ENCODE measurements around the gene POM121L2. TPM values are rescaled to one million over a fixed set of nuclear protein-coding genes. Genes with fewer than 3 reads are reported as not detected.

The POM121L2 gene
- total RNA-seq = not detected in 2 replicates

DNA sequence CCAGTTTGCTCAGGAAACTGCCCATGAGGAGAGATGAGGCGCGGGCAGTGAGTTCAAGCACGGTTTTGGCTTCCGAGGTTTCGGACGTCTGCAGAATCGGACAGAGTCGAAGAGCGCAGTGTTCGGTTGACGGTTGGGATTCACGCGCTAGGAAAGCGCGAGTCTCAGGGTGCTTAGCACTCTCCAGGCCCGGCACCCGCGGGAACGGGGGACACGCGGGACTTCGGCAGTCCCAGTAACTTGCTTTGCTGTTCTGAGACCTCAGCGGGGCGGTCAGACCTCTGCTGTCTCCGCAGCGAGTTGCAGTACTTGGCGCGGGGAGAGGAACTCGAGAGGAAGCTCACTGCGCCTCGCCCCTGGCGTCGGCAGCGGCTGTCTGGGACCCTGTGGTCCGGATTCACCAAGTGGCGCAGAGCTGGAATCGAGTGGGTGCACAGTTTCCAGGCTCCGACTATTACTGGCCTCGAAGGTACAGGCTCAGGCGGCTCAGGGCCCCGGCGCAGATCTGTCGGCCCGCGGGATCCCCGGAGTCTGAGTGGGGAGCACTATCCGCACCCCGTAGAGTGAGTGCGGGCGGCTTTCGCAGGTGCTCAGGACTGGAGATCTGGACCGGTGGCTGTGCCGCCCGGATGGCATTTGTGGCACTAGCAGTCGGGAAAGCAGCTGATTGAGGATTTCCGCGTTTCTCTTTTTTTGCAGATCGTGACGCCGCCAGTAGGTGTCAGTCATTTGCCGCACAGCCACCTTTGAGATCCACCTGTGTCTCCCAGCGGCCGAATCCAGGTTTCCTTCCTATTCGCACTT lies at the start of gene POM121L2:
TSS of gene POM121L2 (minus strand) at position 128 of the 804 bp plus-strand sequence. CDS start at position 25, 103 bp downstream.

Other genes with a start within 250 kb of the POM121L2 start
- 6.2 and 12.2 TPM in 2 replicates for gene PRSS16, start 64.6 kb downstream of the POM121L2 start, total RNA-seq
- gene ZNF391, start 76.5 kb upstream of the POM121L2 start, total RNA-seq = 1.2 and 2.5 TPM in 2 replicates
- 3.1 and 3.4 TPM in 2 replicates for gene ZNF184, start 160.8 kb upstream of the POM121L2 start, total RNA-seq

All from hair follicular keratinocyte (primary cell).